HEK293 (cell line): ENCODE results near the gene BRSK1.
A peak's percentile ranks its signal among the peaks of the same experiment; 100 is the strongest.

ENCODE experiments used
- CTCF ChIA-PET: fragments of 350-600 bp; formaldehyde crosslinking; extraction: SDS; loops from one replicate; lab custom pipeline; 2021; ENCODE audit warnings: antibody characterized with exemption; lab: Yijun Ruan, JAX
- POLR2A ChIA-PET: fragments of 300-600 bp; formaldehyde crosslinking; extraction: SDS; loops from one replicate; lab custom pipeline; 2020; ENCODE audit warnings: antibody characterized with exemption, inconsistent platforms; lab: Yijun Ruan, JAX
- H3K27ac ChIP-seq: fragments of 200-500 bp; sonication (Bioruptor generic); 2 replicates; pipeline ENCODE4 v1.5.1; 2014; ENCODE audit warnings: low read depth, low read length, control low read depth, inconsistent platforms; ENCODE audit errors: extremely low read depth
- H3K36me3 ChIP-seq, 2 experiments: fragments of 200-500 bp in 1 of 2; sonication (Bioruptor generic) in 1 of 2; 1 replicate in 1 of 2; 2 replicates in 1 of 2; pipeline ENCODE4 v1.5.1; 2014 to 2017; ENCODE audit warnings: inconsistent platforms in 2 of 2, low read length in 2 of 2; ENCODE audit not compliant: control insufficient read depth in 2 of 2, insufficient read depth in 1 of 2
- H3K4me1 ChIP-seq: fragments of 200-500 bp; sonication (Bioruptor generic); 2 replicates; pipeline ENCODE4 v1.5.1; 2014; ENCODE audit warnings: mild to moderate bottlenecking, low read length, inconsistent platforms; ENCODE audit not compliant: control insufficient read depth, insufficient read depth
- H3K4me3 ChIP-seq: 2 replicates; pipeline ENCODE4 v1.5.1; 2011; ENCODE audit warnings: low read depth, mild to moderate bottlenecking, control low read depth, low read length, moderate library complexity
- H3K9me3 ChIP-seq: fragments of 200-500 bp; sonication (Bioruptor generic); 2 replicates; pipeline ENCODE4 v1.5.1; 2014; ENCODE audit warnings: low read depth, low read length, inconsistent platforms; ENCODE audit not compliant: control insufficient read depth, insufficient read depth
- EGR2 ChIP-seq: fragments of 450-650 bp; formaldehyde crosslinking; IDR thresholded peaks from 2 replicates; pipeline ENCODE4 v1.5.1; 2016; ENCODE audit warnings: low read depth, missing biosample characterization, missing genetic modification characterization
- GLIS1 ChIP-seq: fragments of 450-650 bp; formaldehyde crosslinking; IDR thresholded peaks from 2 replicates; pipeline ENCODE4 v1.5.1; 2016; ENCODE audit warnings: missing biosample characterization, missing genetic modification characterization
- KLF17 ChIP-seq: fragments of 450-650 bp; formaldehyde crosslinking; IDR thresholded peaks from 2 replicates; pipeline ENCODE4 v1.5.1; 2016; ENCODE audit warnings: missing biosample characterization, missing genetic modification characterization
- OVOL3 ChIP-seq: fragments of 450-650 bp; formaldehyde crosslinking; IDR thresholded peaks from 2 replicates; pipeline ENCODE4 v1.5.1; 2016; ENCODE audit warnings: missing biosample characterization, missing genetic modification characterization
- PRDM10 ChIP-seq: fragments of 450-650 bp; formaldehyde crosslinking; IDR thresholded peaks from 2 replicates; pipeline ENCODE4 v1.5.1; 2016; ENCODE audit warnings: missing biosample characterization, missing genetic modification characterization
- REPIN1 ChIP-seq: fragments of 450-650 bp; formaldehyde crosslinking; IDR thresholded peaks from 2 replicates; pipeline ENCODE4 v1.5.1; 2017; ENCODE audit warnings: missing biosample characterization, missing genetic modification characterization, low read depth
- ZBTB11 ChIP-seq: fragments of 450-650 bp; formaldehyde crosslinking; conservative IDR thresholded peaks from 2 replicates; pipeline ENCODE4 v1.5.1; 2016; ENCODE audit warnings: low read depth, missing biosample characterization, missing genetic modification characterization
- ZBTB20 ChIP-seq: fragments of 450-650 bp; formaldehyde crosslinking; IDR thresholded peaks from 2 replicates; pipeline ENCODE4 v1.5.1; 2016; ENCODE audit warnings: missing biosample characterization, missing genetic modification characterization
- ZBTB48 ChIP-seq: fragments of 450-650 bp; formaldehyde crosslinking; IDR thresholded peaks from 2 replicates; pipeline ENCODE4 v1.5.1; 2016; ENCODE audit warnings: missing biosample characterization, missing genetic modification characterization
- ZFHX2 ChIP-seq: fragments of 450-650 bp; formaldehyde crosslinking; conservative IDR thresholded peaks from 2 replicates; pipeline ENCODE4 v1.5.1; 2016; ENCODE audit warnings: missing biosample characterization, missing genetic modification characterization
- ZFP69B ChIP-seq: fragments of 450-650 bp; formaldehyde crosslinking; IDR thresholded peaks from 2 replicates; pipeline ENCODE4 v1.5.1; 2016; ENCODE audit warnings: missing biosample characterization, missing genetic modification characterization
- ZNF335 ChIP-seq: fragments of 450-650 bp; formaldehyde crosslinking; conservative IDR thresholded peaks from 2 replicates; pipeline ENCODE4 v1.5.1; 2016; ENCODE audit warnings: missing biosample characterization, missing genetic modification characterization
- ZNF501 ChIP-seq: fragments of 450-650 bp; formaldehyde crosslinking; IDR thresholded peaks from 2 replicates; pipeline ENCODE4 v1.5.1; 2016; ENCODE audit warnings: missing biosample characterization, missing genetic modification characterization
- ZNF513 ChIP-seq: fragments of 450-650 bp; IDR thresholded peaks from 2 replicates; pipeline ENCODE4 v1.5.1; 2018; ENCODE audit warnings: missing biosample characterization, missing genetic modification characterization
- ZNF664 ChIP-seq: fragments of 450-650 bp; formaldehyde crosslinking; IDR thresholded peaks from 2 replicates; pipeline ENCODE4 v1.5.1; 2016; ENCODE audit warnings: missing biosample characterization, missing genetic modification characterization
- ZNF677 ChIP-seq: fragments of 450-650 bp; IDR thresholded peaks from 2 replicates; pipeline ENCODE4 v1.5.0; 2018; ENCODE audit warnings: missing biosample characterization, mild to moderate bottlenecking, missing genetic modification characterization, moderate library complexity
- ZNF76 ChIP-seq: fragments of 450-650 bp; formaldehyde crosslinking; IDR thresholded peaks from 2 replicates; pipeline ENCODE4; 2016; ENCODE audit warnings: low read depth, missing biosample characterization, missing genetic modification characterization, borderline replicate concordance
- ZSCAN16 ChIP-seq: fragments of 450-650 bp; formaldehyde crosslinking; IDR thresholded peaks from 2 replicates; pipeline ENCODE4 v1.5.1; 2016; ENCODE audit warnings: missing biosample characterization, missing genetic modification characterization

BRSK1 gene

GRCh38 chr19:55259540-55260210 lies 24.1 kb upstream of the BRSK1 start:
- Histone ChIP-seq H3K9me3 (no peaks in the 10 kb centered on the region), H3K4me1 (peaks cover 28% of the 10 kb centered on the region), H3K27ac (peak overlapping the region; percentile 94), H3K4me3 (peak overlapping the region; percentile 96)
- POLR2A ChIA-PET = interaction anchor here (0.7 to 4.0 kb wide), 48 partner anchors 9 to 395 kb away, joined by 3 to 79 read pairs (median 4); partner anchors contain the start of genes BRSK1, CCDC106, DNAAF3 and FIZ1
- TF ChIP-seq ZBTB11 (tag by site-specific recombination) = peak; percentile 45
- peak; percentile 12; the same call in 1 of the 2 replicates for TF ChIP-seq EGR2 (tag by site-specific recombination)
- TF ChIP-seq ZFHX2 (tag by site-specific recombination) = peak; percentile 56
- no peak for TF ChIP-seq ZNF501 (tag by site-specific recombination)
- TF ChIP-seq ZFP69B (tag by site-specific recombination) = 0 out of 2 replicates have a peak, but pooled peaks have one; percentile 6
- peak; percentile 2; the same call in 1 of the 2 replicates for TF ChIP-seq OVOL3 (tag by site-specific recombination)
- 0 out of 2 replicates have a peak, but pooled peaks have one; percentile 24 for TF ChIP-seq ZBTB20
- TF ChIP-seq KLF17 = 0 out of 2 replicates have a peak, but pooled peaks have one; percentile 2
- TF ChIP-seq GLIS1 (tag by site-specific recombination) = no peak; the same call in 1 of the 2 replicates
- TF ChIP-seq ZBTB48 (tag by site-specific recombination) = no peak
- TF ChIP-seq PRDM10 (tag by site-specific recombination) = peak; percentile 55
- peak; percentile 84 for TF ChIP-seq ZNF335 (tag by site-specific recombination)
- TF ChIP-seq REPIN1 (tag by site-specific recombination) = no peak
- TF ChIP-seq ZNF677 (tag by site-specific recombination) = no peak
- no peak for TF ChIP-seq ZNF76 (tag by site-specific recombination)
- 0 out of 2 replicates have a peak, but pooled peaks have one; percentile 4 for TF ChIP-seq ZNF664 (tag by site-specific recombination)
- TF ChIP-seq ZNF513 (tag by site-specific recombination) = 0 out of 2 replicates have a peak, but pooled peaks have one; percentile 10
- TF ChIP-seq ZSCAN16 (tag by site-specific recombination) = no peak
- TF ChIP-seq, all 188 proteins: peak for 11
- CTCF ChIA-PET = interaction anchor here (0.6 to 1.7 kb wide), 12 partner anchors 8 to 372 kb away, joined by 3 to 10 read pairs (median 4); partner anchors contain the start of gene DNAAF3
- peaks cover 0 to 25% of the 10 kb centered on the region in 2 experiments; a peak in 1 of 3 replicates for H3K36me3 ChIP-seq
